ENCODE results near the gene NOTUM.

GRCh38 chr17:81983011-81983638 is 22.1 kb upstream of the NOTUM start:
- TF ChIP-seq EP300 (IDR thresholded peaks at IDR 0.05), result no peak
- TF ChIP-seq, protein P1, sequence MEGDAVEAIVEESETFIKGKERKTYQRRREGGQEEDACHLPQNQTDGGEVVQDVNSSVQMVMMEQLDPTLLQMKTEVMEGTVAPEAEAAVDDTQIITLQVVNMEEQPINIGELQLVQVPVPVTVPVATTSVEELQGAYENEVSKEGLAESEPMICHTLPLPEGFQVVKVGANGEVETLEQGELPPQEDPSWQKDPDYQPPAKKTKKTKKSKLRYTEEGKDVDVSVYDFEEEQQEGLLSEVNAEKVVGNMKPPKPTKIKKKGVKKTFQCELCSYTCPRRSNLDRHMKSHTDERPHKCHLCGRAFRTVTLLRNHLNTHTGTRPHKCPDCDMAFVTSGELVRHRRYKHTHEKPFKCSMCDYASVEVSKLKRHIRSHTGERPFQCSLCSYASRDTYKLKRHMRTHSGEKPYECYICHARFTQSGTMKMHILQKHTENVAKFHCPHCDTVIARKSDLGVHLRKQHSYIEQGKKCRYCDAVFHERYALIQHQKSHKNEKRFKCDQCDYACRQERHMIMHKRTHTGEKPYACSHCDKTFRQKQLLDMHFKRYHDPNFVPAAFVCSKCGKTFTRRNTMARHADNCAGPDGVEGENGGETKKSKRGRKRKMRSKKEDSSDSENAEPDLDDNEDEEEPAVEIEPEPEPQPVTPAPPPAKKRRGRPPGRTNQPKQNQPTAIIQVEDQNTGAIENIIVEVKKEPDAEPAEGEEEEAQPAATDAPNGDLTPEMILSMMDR (IDR thresholded peaks at IDR 0.05), result no peak
- no peak for TF ChIP-seq POLR2A (IDR thresholded peaks at IDR 0.05)

All from ovary (tissue), 3 donors.